NT2/D1 (cell line): Measurements from ENCODE around the gene EPB41.

Experiments
- SUZ12 ChIP-seq: IDR thresholded peaks from 2 replicates; pipeline ENCODE4 v1.6.1; 2011; ENCODE audit not compliant: insufficient read length, insufficient read depth; ENCODE audit errors: extremely low read depth
- YY1 ChIP-seq: IDR thresholded peaks from 2 replicates; pipeline ENCODE4 v1.6.1; 2011; ENCODE audit not compliant: insufficient read length, insufficient read depth
- ZNF274 ChIP-seq: IDR thresholded peaks from 2 replicates; pipeline ENCODE4 v1.6.1; 2011; ENCODE audit warnings: mild to moderate bottlenecking, low read depth, low read length

GRCh38 chr1:29119121-29119929 lies 205.0 kb downstream of the EPB41 start:
- TF ChIP-seq ZNF274 (no peak), SUZ12 (no peak), YY1 (no peak)
